Kidney glomerular epithelial cell (primary cell): ENCODE data around the gene NRXN3.

Source experiments
- DNase-seq: peaks from one replicate; lab custom pipeline; 2025; lab: John Stamatoyannopoulos, UW

Gene NRXN3

DNA sequence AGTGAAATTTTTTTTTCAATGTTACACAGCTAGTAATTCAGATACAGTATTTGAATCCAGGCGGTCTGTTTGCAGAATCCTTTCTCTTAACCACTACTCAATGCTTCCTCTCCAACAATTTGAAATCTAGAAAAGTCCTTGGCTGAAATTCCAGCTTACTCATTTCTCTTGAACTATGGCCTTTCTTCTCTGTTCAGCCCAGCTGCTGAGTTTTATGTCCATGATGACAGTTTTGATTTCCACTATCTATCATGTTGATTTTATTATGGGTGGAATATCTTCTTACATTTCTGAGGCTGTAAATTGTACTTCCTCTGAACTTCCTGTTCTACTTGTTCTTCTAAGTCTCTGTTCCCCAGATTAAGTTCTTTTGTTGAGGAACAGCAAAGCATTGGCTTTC is 1725.8 kb downstream of the NRXN3 start:
- no peak for DNase-seq

DNA sequence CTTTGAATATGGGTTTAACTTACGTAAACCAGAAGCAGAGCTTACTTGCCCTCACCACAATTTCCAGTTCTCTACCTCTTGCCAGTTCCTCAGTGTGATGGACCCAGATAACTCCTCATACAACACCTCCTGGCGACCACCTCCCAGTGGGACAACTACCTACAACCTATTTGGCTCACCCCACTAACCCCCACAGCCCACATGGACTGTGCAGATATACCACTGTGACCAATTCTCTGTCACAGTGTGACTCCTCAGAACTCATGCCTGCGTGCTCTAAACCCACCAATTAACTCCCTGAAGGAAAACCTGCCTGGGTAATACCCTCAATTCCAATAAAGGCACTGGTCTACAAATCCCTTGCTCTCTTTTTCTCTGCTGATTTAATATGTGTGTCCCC is 1729.4 kb downstream of the NRXN3 start:
- DNase-seq, result no peak

DNA sequence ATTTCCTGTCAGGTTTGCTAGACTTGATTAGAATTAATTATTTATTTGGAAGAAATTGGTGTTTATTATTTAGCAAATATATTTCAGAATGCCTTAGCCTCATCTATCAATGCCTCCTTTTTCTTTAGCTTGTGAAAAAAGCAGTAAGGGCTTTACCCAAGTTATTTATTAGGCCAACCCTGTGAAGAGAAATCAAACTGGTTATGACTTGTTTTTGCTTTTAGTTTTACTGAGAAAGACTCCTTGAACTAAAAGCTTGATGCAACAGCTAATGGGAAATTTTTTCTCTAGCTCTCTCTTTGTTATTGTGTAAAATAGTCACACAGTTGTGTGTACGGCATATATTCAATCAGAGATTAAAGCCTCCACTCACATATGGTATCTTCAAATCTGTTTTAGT is 1734.3 kb downstream of the NRXN3 start:
- no peak for DNase-seq

GRCh38 chr14:79906994-79907393 is 1736.8 kb downstream of the NRXN3 start:
- DNase-seq, result no peak

DNA sequence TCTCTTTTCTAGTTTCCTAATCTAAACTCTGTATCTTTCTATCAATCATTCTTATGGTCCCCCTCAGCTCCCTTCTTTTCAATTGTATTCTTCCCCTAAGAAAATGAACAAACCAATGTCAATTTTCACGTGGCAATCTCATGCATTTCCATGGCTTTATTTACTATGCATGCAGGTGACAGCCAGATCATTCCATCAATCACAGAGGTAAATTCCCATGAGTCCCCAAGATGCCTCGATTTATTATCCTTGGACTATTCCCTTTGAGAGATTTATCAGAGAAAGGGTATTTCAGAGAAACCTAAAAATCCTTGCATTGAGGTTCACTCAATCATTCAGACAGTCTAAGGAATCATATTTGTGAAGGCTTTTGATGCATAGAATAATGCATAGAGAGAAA is 1739.9 kb downstream of the NRXN3 start:
- DNase-seq, result no peak

DNA sequence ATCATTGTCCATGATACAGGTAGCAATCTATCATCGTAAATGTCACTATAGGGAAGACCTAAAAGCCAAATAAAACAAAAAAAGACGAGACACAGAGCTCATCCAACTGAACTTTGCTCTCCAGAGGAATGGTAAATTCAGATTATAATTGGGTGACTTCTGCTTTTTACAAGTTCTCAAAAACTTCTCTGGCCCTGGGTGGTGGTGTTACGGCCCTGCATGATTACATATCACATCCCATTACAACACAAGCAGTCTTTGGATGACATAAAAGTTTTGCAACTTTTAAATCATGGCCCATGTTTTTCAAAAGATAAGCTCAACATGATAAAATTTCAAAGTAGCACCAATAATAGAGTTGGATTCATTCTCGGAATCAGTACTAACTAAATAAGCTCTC is 1741.6 kb downstream of the NRXN3 start:
- DNase-seq, result no peak

GRCh38 chr14:79914595-79914994 is 1744.4 kb downstream of the NRXN3 start:
- no peak for DNase-seq

- DNase-seq, result no peak
Measured at GRCh38 chr14:79915406-79915805, 1745.2 kb downstream of the NRXN3 start.

DNA sequence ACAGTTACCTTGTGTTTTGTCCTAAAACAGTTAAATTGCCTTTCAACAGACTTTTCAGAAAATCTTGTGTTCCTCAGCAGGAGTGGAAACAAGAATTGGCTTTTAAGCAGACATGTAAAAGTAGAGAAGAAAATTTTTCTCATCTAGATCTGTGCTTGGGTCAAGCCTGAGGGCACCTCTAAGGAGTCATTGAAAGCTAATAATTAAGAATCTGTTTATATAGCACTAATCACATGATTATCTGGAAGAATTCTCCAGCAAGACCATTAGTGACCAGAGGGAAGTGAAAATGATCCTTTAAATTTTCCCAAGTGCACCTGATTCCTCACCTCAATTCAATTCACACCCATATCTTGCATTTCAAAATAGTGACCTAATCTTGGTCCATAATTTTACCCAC is 1746.1 kb downstream of the NRXN3 start:
- no peak for DNase-seq

GRCh38 chr14:79916892-79917291 is 1746.7 kb downstream of the NRXN3 start:
- no peak for DNase-seq
